ENCODE results near the gene SPDYE4. TPM values are rescaled to one million over a fixed set of nuclear protein-coding genes. Genes with fewer than 3 reads are reported as not detected.

Gene SPDYE4
- total RNA-seq, 1 donor from 2014 or later: not detected

DNA sequence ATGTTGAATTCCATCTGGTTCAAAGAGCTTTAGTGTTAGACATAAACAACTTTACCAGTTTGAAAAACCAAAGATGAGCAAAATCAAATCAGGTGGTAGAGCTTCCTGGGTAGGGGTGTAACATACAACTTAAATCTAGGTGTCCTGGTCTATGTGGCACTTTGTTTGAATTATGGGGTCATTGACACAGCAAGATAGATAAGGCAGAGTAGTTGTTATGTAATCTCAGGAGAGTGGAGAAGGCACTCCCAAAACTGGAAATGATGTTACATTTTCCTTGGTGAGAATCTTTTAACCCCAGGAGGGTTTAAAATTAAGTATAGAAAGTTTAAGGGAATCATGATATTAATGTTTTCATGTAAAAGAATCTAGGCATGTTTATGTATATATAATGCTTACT is 45.6 kb downstream of the SPDYE4 start:
- H3K36me3 ChIP-seq (ENCODE audit: control insufficient read depth, insufficient read depth, low read length): no peaks in the 10 kb centered on the region
- no peak for FAIRE-seq
- DNase-seq (ENCODE audit: low read depth): no peak
- TF ChIP-seq, protein P1, sequence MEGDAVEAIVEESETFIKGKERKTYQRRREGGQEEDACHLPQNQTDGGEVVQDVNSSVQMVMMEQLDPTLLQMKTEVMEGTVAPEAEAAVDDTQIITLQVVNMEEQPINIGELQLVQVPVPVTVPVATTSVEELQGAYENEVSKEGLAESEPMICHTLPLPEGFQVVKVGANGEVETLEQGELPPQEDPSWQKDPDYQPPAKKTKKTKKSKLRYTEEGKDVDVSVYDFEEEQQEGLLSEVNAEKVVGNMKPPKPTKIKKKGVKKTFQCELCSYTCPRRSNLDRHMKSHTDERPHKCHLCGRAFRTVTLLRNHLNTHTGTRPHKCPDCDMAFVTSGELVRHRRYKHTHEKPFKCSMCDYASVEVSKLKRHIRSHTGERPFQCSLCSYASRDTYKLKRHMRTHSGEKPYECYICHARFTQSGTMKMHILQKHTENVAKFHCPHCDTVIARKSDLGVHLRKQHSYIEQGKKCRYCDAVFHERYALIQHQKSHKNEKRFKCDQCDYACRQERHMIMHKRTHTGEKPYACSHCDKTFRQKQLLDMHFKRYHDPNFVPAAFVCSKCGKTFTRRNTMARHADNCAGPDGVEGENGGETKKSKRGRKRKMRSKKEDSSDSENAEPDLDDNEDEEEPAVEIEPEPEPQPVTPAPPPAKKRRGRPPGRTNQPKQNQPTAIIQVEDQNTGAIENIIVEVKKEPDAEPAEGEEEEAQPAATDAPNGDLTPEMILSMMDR (IDR thresholded peaks at IDR 0.05; ENCODE audit: insufficient read depth, low read length, severe bottlenecking): no peak
- H3K4me3 ChIP-seq (ENCODE audit: low read depth, low read length): no peak overlapping the region
- no peaks in the 10 kb centered on the region for H3K27me3 ChIP-seq (ENCODE audit: control insufficient read depth, insufficient read depth, low read length)

- DNase-seq (ENCODE audit: low read depth) (no peak), FAIRE-seq (no peak)
- Histone ChIP-seq H3K27me3 (ENCODE audit: control insufficient read depth, insufficient read depth, low read length) (no peaks in the 10 kb centered on the region), H3K36me3 (ENCODE audit: control insufficient read depth, insufficient read depth, low read length) (no peaks in the 10 kb centered on the region), H3K4me3 (ENCODE audit: low read depth, low read length) (no peak overlapping the region)
- TF ChIP-seq, protein P1 (IDR thresholded peaks at IDR 0.05; ENCODE audit: insufficient read depth, low read length, severe bottlenecking): no peak
Observed at GRCh38 chr17:8711291-8711690, 47.1 kb downstream of the SPDYE4 start.

DNA sequence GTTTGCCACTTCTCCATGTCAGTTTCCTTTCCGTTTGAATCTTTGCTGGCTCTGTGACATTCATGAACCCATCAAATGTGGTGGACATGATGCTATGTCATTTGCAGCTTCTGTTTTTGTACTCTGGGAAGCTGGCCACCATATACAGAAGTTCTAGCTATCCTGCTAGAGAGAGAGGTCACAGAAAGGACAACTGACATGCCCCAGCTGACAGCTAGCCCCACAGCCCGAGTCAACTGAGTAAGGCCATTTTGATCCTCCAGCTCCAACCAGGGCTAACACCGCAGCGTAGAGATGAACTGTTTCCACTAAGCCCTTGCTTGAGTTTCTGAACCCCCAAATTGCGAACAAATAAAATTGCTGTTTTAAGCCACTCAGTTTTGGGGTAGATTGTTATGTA is 47.5 kb downstream of the SPDYE4 start:
- H3K4me3 ChIP-seq (ENCODE audit: low read depth, low read length): no peak overlapping the region
- FAIRE-seq (no peak), DNase-seq (ENCODE audit: low read depth) (no peak)
- no peaks in the 10 kb centered on the region for H3K36me3 ChIP-seq (ENCODE audit: control insufficient read depth, insufficient read depth, low read length)
- TF ChIP-seq, protein P1 (IDR thresholded peaks at IDR 0.05; ENCODE audit: insufficient read depth, low read length, severe bottlenecking): no peak
- H3K27me3 ChIP-seq (ENCODE audit: control insufficient read depth, insufficient read depth, low read length): no peaks in the 10 kb centered on the region

DNA sequence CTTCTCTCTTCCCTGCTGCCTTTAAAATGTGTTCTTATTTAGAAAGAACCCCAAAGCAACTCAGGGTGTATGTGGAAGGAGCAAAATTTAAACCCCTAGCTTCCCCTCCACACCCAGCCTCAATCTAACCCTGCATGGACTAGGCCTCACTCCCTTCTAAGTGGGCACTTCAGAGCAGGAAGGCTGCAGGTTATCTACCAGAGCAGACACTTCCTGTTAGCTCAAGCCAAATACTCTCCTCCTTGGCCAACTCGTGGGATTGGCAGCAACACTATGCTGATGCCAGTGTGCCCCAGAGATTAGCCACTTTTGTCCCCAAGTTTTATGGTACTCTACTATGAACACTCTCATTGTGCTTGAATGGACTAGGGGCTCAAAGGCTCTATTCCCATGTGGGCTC is 49.3 kb downstream of the SPDYE4 start:
- DNase-seq (ENCODE audit: low read depth) (no peak), FAIRE-seq (no peak)
- Histone ChIP-seq H3K4me3 (ENCODE audit: low read depth, low read length) (no peak overlapping the region), H3K36me3 (ENCODE audit: control insufficient read depth, insufficient read depth, low read length) (no peaks in the 10 kb centered on the region), H3K27me3 (ENCODE audit: control insufficient read depth, insufficient read depth, low read length) (no peaks in the 10 kb centered on the region)
- TF ChIP-seq, protein P1 (IDR thresholded peaks at IDR 0.05; ENCODE audit: insufficient read depth, low read length, severe bottlenecking): no peak

DNA sequence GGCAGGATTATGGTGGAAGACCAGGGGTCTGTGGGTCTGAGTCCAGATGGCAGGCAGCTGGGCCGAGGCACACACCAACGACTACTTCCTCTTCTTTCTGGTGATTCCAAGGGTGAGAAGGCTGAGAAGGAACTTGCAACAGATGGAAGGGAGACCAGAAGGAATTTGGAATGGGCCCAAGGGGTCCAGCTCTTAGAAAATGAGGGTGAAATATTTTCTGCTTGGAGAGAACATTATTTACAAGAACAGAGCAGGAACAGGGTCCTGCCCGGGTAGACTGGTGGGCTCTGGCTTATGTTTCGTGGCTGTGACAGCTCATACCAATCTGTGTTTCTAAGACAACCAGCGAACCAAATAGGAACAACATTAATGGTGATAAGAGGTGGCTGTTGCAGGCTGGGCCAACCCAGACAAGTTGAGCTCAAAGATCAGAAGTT is 50.3 kb downstream of the SPDYE4 start:
- Histone ChIP-seq H3K4me3 (ENCODE audit: low read depth, low read length) (no peak overlapping the region), H3K36me3 (ENCODE audit: control insufficient read depth, insufficient read depth, low read length) (no peaks in the 10 kb centered on the region), H3K27me3 (ENCODE audit: control insufficient read depth, insufficient read depth, low read length) (no peaks in the 10 kb centered on the region)
- DNase-seq (ENCODE audit: low read depth) (no peak), FAIRE-seq (no peak)
- TF ChIP-seq, protein P1 (IDR thresholded peaks at IDR 0.05; ENCODE audit: insufficient read depth, low read length, severe bottlenecking): no peak

DNA sequence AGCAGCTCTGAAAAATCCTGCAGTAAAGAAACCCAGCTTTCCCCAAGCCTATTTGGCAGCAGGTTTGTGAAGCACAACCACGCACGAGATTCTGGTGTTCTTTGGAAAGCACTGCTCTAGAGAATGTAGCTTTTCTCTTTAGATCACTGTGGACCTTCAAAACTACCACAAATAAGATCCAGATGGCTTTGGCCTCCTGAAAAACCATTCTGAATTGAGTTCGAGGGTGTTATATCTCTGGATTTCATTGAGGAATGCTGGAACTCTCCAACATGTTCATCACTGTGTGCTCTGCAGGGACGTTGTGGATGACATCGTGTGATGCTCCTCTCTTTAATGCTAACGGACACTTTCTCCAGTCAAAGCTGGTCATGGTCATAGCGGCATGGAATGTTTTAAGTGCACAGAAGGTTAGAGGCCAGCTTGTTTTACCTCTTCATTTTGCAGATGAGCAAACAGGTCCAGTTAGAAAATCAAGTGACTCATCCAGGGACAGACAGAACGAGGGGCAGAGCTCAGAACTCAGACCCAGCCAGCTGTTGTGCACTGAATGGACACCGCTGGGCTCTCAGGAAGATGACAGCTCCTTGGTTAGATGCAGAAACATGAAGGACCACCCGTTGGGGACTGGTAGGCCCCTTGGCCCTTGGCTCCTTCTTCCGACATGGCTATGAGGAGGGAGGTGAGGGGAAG is 50.9 kb downstream of the SPDYE4 start:
- Histone ChIP-seq H3K36me3 (ENCODE audit: control insufficient read depth, insufficient read depth, low read length) (no peaks in the 10 kb centered on the region), H3K27me3 (ENCODE audit: control insufficient read depth, insufficient read depth, low read length) (no peaks in the 10 kb centered on the region), H3K4me3 (ENCODE audit: low read depth, low read length) (no peak overlapping the region)
- TF ChIP-seq, protein P1 (IDR thresholded peaks at IDR 0.05; ENCODE audit: insufficient read depth, low read length, severe bottlenecking): no peak
- DNase-seq (ENCODE audit: low read depth) (no peak), FAIRE-seq (peak; percentile 43)

Measured in bronchial epithelial cell (primary cell).